Neural crest cell (in vitro differentiated cells): Measurements from ENCODE around the gene ZNF608. TPM values are rescaled to one million over a fixed set of nuclear protein-coding genes. Genes with fewer than 3 reads are reported as not detected.

Experiments
- DNase-seq: peaks from one replicate; pipeline ENCODE4 v3.0.0; 2021; ENCODE audit warnings: low read depth, mixed read lengths, low spot score
- H3K27ac Mint-ChIP-seq: one replicate; pipeline ENCODE4 v1.8.0; 2021; ENCODE audit warnings: mild to moderate bottlenecking, mixed read lengths; ENCODE audit not compliant: unreplicated experiment
- H3K27me3 Mint-ChIP-seq: 2 replicates; pipeline ENCODE4 v1.8.0; 2021; ENCODE audit warnings: low read depth, mild to moderate bottlenecking, mixed read lengths
- H3K36me3 Mint-ChIP-seq: 2 replicates; pipeline ENCODE4 v1.8.0; 2021; ENCODE audit warnings: low read depth, mild to moderate bottlenecking, mixed read lengths
- H3K4me1 Mint-ChIP-seq: 2 replicates; pipeline ENCODE4 v1.8.0; 2021; ENCODE audit warnings: mixed read lengths
- H3K4me3 Mint-ChIP-seq: one replicate; pipeline ENCODE4 v1.8.0; 2021; ENCODE audit warnings: mild to moderate bottlenecking, mixed read lengths
- H3K9me3 Mint-ChIP-seq: 2 replicates; pipeline ENCODE4 v1.8.0; 2021; ENCODE audit warnings: mixed read lengths
- CTCF ChIP-seq: fragments of 200-600 bp; sonication (generic); conservative IDR thresholded peaks from 2 replicates; pipeline ENCODE4 v1.5.0; 2021; ENCODE audit warnings: antibody characterized with exemption, mild to moderate bottlenecking
- total RNA-seq: library from RNA; stranded (reverse); gene quantifications from 2 replicates; pipeline ENCODE4 v1.2.1, GENCODE V29; 2021

Gene ZNF608
- total RNA-seq, 1 donor from 2014 or later = 106 TPM

- peaks cover 73% of the 10 kb centered on the region for H3K4me1 Mint-ChIP-seq
- TF ChIP-seq CTCF = no peak
- no peak overlapping the region for H3K4me3 Mint-ChIP-seq
- no peaks in the 10 kb centered on the region for H3K27me3 Mint-ChIP-seq
- no peak for DNase-seq
- no peaks in the 10 kb centered on the region for H3K9me3 Mint-ChIP-seq
- H3K27ac Mint-ChIP-seq = no peak overlapping the region
- H3K36me3 Mint-ChIP-seq = peaks cover 10% of the 10 kb centered on the region
These were observed 18.0 kb downstream of the ZNF608 start for GRCh38 chr5:124728331-124728967.

DNA sequence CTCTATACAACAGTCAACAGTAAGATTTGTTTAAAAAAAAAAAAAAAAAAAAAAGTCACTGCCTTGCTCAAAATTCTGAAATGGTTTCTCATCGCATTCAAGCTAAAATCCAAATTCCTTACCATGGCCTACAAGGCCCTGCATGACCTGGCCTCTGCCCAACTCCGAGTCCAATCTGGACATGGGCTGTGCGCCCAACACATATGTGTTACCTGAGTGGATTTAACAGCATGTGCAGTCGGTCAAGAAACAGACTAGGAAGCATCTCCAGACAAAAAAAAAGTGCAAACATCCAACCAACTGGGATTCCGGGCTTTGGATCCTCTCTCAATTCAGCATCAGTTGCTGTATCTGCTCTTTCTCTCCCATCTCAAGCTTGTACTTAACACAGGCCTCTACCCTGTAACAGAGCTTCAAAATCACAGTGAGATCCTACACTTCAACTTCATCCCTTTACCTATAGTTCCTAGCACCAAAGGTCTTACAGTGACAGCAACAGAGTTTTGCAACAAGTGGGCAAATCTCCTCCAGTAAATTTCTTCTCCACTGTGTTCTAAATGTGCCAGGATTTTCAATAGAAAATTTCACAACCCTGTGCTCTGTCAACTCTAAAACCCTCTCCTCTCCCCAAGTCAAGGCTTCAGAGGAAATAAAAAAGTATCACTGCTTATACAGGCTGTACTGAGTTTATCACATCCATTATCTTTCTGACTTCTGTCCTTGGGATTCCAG lies 19.6 kb downstream of the ZNF608 start:
- DNase-seq = no peak
- Mint-ChIP-seq H3K4me1 (peaks cover 66% of the 10 kb centered on the region), H3K27me3 (no peaks in the 10 kb centered on the region), H3K27ac (no peak overlapping the region), H3K9me3 (no peaks in the 10 kb centered on the region), H3K36me3 (peaks cover 10% of the 10 kb centered on the region), H3K4me3 (no peak overlapping the region)
- TF ChIP-seq CTCF = no peak

DNA sequence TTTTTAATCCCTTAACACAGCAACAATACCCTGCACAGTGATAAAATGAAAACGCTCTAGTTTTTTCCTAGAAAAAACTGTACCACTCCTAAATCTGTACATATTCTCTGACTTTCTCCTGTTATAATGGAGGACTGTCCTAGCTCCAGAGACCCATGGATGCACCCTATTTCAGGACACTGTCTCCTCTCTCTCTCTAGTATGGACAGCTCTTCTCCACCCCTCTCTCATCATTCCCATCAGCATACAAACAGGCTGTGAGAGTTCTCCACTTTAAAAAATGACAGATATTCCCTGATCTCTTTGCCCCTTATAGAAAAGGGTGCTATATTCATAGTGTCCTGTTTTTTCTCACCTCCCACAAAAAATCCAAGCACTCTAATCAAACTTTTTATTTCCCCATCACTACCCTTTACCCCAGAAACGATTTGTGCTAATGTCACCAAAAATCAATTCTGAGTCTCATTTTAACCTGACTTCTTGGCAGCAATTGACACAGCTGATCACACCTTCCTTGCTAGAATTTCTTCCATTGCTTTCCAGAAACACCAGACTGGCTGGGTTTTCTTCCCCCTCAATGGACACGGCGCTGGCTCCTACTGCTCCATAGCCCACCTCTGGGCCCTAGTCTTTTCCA lies 20.7 kb downstream of the ZNF608 start:
- Mint-ChIP-seq H3K27me3 (no peaks in the 10 kb centered on the region), H3K36me3 (peaks cover 10% of the 10 kb centered on the region), H3K4me1 (peaks cover 71% of the 10 kb centered on the region), H3K4me3 (no peak overlapping the region), H3K9me3 (no peaks in the 10 kb centered on the region), H3K27ac (no peak overlapping the region)
- TF ChIP-seq CTCF = no peak
- DNase-seq = no peak

DNA sequence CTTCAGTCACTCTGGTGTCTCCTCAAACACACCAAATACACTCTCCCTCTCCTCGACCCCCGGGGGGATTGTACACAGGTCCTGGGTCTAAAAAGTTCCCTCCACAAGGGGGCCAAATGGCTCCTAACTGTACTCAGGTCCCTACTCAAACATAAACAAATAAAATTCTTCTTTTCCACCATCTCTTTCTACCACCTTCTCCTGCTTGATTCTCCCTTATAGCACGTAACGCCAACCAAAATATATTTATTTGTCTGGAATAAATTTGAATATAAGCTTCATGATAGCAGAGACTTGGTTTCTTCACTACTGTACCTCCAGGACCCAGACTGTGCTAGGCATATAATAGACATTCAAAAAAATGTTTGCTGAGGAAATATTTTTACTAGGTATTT lies 21.4 kb downstream of the ZNF608 start:
- no peak overlapping the region for H3K4me3 Mint-ChIP-seq
- no peak for TF ChIP-seq CTCF
- H3K9me3 Mint-ChIP-seq = no peaks in the 10 kb centered on the region
- H3K27ac Mint-ChIP-seq = no peak overlapping the region
- no peaks in the 10 kb centered on the region for H3K27me3 Mint-ChIP-seq
- H3K4me1 Mint-ChIP-seq = peaks cover 69% of the 10 kb centered on the region
- peaks cover 10% of the 10 kb centered on the region for H3K36me3 Mint-ChIP-seq
- no peak for DNase-seq

DNA sequence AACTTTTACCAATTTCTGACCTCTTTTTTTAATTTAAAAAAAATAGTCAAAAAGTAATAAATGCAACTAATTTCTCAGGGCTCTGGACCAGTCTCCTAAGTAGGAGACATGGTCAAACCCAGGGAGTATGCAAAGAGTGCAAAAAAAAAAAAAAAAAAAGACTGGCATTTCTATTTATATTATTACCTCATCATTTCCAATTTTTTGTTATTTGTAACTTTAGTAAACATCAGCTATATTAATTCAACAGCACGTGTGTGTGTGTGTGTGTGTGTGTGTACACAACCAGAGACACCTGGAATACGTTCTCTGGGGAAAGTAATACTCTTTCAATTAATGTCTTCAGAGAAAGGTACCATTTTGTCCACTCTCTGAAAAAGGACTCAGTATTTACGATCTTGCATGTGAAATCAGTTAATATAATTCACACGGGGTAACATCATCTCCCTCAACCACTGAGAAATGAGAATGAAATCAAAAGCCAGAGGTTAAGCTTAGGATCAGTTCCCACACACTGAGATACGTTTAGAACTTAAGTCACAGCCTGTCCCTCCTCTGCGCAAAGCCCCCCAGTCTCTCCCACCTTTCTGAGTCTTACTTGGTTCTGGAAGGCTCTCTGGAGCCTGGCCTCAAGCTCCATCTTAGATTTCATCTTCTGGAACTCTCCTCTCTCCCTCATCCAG lies 21.9 kb downstream of the ZNF608 start:
- H3K36me3 Mint-ChIP-seq = peaks cover 10% of the 10 kb centered on the region
- no peak overlapping the region for H3K4me3 Mint-ChIP-seq
- no peak for DNase-seq
- no peaks in the 10 kb centered on the region for H3K27me3 Mint-ChIP-seq
- H3K9me3 Mint-ChIP-seq = no peaks in the 10 kb centered on the region
- peaks cover 69% of the 10 kb centered on the region for H3K4me1 Mint-ChIP-seq
- no peak overlapping the region for H3K27ac Mint-ChIP-seq
- TF ChIP-seq CTCF = no peak
